ENCODE results near the gene TXNDC15.

GRCh38 chr5:134889335-134889734, 15.2 kb downstream of the TXNDC15 start:
- TF ChIP-seq CTCF (IDR thresholded peaks at IDR 0.05 in 4 of 5, conservative IDR thresholded peaks at IDR 0.05 in 1 of 5) (no peak), POLR2A (IDR thresholded peaks at IDR 0.05) (no peak)
